HG03139 (cell line): ENCODE measurements around the gene VAV2.

Source experiments
- ATAC-seq: cut with Tn5 transposase; IDR thresholded peaks from one replicate; pipeline ENCODE4 v1.9.1; 2021; ENCODE audit not compliant: unreplicated experiment

VAV2 gene

GRCh38 chr9:133809335-133809734, 182.8 kb downstream of the VAV2 start:
- no peak for ATAC-seq

- no peak for ATAC-seq
Observed at GRCh38 chr9:133807818-133808217, 184.3 kb downstream of the VAV2 start.

GRCh38 chr9:133807037-133807436, 185.1 kb downstream of the VAV2 start:
- no peak for ATAC-seq

- no peak for ATAC-seq
Observed at GRCh38 chr9:133806623-133807010, 185.5 kb downstream of the VAV2 start.

- ATAC-seq = no peak
Observed at GRCh38 chr9:133805876-133806622, 186.1 kb downstream of the VAV2 start.

DNA sequence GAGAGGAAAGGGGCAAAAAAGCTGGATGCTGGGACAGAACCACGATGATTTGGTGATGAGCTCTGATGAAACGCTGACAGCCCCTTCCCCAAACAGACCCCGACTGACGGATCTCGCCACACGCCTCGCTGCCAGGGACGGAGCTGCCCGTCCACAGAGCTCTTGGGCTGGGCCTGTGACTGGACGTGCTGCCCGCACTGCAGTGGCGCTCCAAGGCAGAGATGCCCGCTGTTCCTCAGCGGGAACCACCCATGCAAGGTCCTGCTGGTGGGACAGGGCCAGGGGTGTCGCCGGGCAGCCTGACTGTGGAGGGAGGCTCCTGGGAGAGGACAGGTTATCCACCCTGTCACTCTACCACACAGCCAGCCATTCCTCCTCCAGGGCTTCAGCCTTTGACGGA, 187.9 kb downstream of the VAV2 start:
- no peak for ATAC-seq

GRCh38 chr9:133803745-133804144, 188.4 kb downstream of the VAV2 start:
- no peak for ATAC-seq

- no peak for ATAC-seq
Observed at GRCh38 chr9:133803028-133803585, 189.0 kb downstream of the VAV2 start.

DNA sequence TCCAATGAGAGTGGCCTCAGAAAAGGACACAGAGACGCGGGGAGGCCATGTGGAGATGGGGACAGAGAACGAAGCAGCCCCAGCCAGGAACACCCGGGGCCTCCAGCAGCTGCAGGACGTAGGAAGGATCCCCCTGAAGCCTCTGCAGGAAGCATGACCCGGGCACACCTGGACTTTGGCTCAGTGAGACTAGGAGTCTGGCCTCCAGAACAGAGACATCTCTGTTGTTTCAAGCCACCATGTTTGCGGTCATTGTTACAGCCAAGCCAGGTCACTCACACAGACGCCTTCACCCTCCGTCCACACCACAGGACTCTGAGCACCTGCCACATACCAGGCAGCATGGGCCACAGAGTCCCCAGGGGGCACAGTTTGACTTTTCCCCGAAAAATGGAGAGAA, 190.4 kb downstream of the VAV2 start:
- ATAC-seq = no peak

- ATAC-seq = no peak
Observed at GRCh38 chr9:133800266-133800665, 191.9 kb downstream of the VAV2 start.

DNA sequence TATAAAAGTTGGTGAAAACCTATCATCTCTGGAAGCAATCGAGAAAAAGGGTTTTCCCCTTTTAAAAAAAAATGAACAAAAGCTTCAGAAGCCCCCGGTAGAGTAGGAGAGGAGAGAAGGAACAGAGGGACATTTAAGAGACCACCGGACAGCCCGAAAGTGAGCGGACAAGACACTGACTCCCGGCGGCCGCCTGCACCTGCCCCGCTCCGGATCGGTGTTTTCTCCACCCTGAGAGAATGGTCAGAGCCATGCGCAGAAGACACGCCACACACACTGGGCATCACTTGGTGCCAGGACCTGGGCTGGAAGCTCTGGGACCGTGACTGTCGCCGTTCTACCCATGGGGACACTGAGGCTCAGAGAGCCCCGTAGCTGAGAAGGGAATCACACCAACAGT, 192.4 kb downstream of the VAV2 start:
- ATAC-seq = no peak

GRCh38 chr9:133799106-133799505, 193.0 kb downstream of the VAV2 start:
- ATAC-seq = no peak

DNA sequence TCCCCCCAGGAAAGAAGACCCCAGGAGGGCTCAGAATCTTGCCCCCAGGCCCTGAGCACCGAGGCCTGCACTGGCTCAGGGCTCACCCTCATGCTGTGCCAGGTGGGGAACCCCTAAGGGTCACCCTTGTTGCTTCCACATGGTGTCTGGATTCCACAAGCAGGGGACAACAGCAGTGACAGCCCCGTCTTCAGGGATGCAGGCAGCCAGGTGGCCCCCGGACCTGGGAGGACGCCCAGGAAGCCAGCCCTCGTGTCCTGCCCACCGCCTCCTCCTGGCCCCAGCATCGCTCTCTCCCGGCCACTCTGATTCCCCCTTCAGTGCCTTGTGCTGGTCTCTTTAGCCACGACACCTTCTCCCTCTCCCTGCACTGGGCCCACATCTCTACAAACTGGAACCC, 194.0 kb downstream of the VAV2 start:
- ATAC-seq = no peak

GRCh38 chr9:133797406-133798105, 194.6 kb downstream of the VAV2 start:
- no peak for ATAC-seq

DNA sequence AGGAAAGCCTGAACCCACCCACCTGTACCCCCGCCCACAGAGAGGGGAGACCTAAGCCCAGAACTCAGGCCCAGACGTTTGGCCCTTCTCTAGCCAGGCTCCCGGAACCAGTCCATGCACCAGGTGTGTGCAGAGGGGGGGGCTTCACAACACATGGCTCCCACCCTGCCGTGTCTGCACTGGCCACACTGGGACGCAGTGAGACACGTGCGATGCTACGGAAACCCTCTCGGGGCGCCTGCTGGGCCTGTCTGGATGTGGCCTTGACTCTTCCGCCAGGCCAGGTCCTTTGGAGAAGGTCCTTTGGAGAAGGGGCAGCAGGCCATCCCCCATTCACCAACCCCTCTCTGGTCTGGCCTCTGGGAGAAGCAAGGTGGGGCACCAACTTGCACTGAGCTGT, 195.6 kb downstream of the VAV2 start:
- ATAC-seq = no peak

GRCh38 chr9:133795049-133795448, 197.1 kb downstream of the VAV2 start:
- no peak for ATAC-seq

DNA sequence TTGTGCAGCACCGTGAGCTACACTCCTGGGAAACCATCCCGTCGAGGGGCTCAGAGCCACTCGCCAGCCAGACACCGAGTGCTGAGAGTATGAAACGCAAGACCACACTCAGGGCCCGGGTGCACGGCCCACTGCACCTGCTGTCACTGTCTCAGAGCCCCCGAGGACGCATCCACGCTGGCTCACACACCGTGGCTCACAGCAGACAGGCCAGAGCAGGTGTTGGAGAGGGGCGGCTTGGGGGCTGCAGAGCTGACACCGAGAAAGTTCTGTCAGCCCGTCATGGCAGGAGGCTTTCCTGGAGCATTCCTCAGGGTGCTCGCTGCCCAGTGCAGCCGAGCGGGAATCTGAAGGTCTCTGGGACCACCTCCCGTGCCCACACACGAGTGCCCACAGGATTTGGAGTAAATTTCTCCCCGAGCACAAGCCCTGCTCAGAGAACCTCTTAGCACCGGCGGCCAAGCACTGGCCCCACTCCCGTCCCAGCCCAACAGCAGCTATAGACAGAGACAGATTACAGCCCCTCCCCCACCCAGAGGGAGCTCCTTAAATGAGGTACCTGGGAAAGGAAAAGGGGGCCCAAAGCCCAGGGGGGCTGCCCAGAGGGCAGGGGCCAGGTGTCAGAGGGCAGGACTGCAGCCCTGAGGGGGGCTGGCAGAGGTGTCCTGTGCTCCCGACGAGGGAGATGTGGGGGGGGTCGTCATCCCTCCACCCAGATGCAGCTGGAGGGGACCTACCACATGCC, 197.9 kb downstream of the VAV2 start:
- no peak for ATAC-seq

GRCh38 chr9:133793471-133793870, 198.7 kb downstream of the VAV2 start:
- ATAC-seq = no peak

DNA sequence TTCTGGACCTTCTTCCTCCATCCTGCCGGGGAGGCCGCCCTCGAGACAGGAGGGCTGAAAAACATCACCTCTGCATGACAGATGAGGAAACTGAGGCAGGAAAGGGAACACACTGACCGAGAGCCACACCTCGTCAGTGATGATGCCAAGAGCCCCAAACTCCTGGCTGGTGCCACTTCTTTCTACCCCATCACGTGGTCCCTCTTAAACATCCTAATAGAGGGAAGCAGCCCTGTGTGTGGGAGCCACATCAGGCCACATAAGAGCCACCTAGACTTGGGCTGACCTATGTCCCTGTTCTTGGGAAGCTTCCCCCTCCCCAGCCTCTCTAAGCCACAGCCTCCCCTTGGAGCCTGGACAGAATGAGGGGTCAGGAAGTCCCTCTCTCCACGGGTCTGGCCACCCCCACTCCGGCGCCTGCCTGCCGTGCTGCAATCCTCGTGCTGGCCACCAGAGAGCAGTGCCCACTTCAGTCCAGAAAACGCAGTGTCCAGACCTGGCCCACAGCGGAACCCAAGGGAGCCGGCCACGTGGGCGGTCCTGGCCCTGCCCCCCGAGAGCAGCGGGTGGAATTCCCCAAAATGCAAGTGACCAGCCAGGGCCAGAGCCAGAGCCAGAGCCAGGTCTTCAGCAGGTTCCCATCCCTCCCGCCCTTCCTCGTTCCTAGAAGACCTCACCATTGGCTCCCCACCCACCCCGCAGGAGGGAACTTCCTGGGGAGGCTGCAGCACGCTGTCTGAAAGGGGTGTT, 199.2 kb downstream of the VAV2 start:
- ATAC-seq = peak; percentile 67

DNA sequence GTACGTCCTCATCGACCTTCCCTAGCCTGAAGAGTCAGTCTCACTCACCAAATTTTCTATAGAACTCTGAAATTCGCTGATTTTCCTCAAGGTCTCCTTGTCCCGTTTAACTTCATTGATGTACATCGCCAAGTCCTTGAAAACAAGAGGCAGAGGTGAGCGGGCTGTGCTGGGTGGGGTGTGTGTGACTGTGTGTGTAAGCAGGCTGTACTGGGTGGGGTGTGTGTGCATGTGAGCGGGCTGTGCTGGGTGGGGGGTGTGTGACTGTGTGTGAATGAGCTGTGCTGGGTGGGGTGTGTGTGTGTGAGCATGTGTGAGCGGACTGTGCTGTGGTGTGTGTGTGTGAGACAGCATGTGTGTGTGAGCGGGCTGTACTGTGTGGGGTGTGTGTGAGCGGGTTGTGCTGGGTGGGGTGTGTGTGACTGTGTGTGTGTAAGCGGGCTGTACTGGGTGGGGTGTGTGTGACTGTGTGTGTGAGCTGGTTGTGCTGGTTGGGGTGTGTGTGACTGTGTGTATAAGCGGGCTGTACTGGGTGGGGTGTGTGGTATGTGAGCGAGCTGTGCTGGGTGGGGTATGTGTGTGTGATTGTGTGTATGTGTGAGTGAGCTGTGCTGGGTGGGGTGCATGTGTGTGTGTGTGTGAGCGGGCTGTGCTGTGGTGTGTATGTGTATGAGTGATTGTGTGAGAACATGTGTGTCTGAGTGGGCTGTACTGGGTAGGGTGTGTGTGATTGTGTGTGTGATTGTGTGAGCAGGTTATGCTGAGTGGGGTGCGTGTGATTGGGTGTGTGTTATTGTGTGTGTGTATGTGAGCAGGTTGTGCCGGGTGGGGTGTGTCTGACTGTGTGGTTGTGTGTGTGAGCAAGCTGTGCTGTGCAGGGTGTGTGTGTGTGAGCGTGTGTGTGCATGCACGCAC, 200.1 kb downstream of the VAV2 start:
- no peak for ATAC-seq
